Transverse colon (tissue), 4 donors: ENCODE measurements around the gene GRAMD1B.

Experiments
- CTCF ChIP-seq, 5 experiments: fragments of 200-600 bp in 3 of 5; fragments of 450-650 bp in 2 of 5; sonication (generic) in 3 of 5; IDR thresholded peaks; 1 replicate in 2 of 5; 2 replicates in 3 of 5; pipeline ENCODE4 v1.5.1; 2016 to 2017; ENCODE audit warnings: antibody characterized with exemption in 5 of 5, inconsistent platforms in 3 of 5, mild to moderate bottlenecking in 2 of 5, moderate library complexity in 1 of 5
- EP300 ChIP-seq: sonication (generic); formaldehyde crosslinking; IDR thresholded peaks from one replicate; pipeline ENCODE4 v1.6.1; 2017; ENCODE audit warnings: antibody characterized with exemption, low read depth
- POLR2A ChIP-seq: fragments of 450-650 bp; IDR thresholded peaks from one replicate; pipeline ENCODE4 v1.6.1; 2016; ENCODE audit warnings: antibody characterized with exemption, mild to moderate bottlenecking, moderate library complexity
- POLR2AphosphoS5 ChIP-seq, 3 donors: sonication (generic); formaldehyde crosslinking; IDR thresholded peaks; one replicate each; pipeline ENCODE4 v1.6.1; 2016; ENCODE audit warnings: antibody characterized with exemption in 3 of 3

- TF ChIP-seq POLR2A: no peak
- no peak for TF ChIP-seq CTCF (IDR thresholded peaks at IDR 0.05)
- no peak for TF ChIP-seq EP300
- TF ChIP-seq POLR2AphosphoS5 (IDR thresholded peaks at IDR 0.05): peak in 1 of 3 donors; percentile 37
These were observed 224.6 kb downstream of the GRAMD1B start, which contains the start of gene SCN3B for GRCh38 chr11:123654566-123655081.
